ENCODE results near the gene PDZD7. TPM values are rescaled to one million over a fixed set of nuclear protein-coding genes. Genes with fewer than 3 reads are reported as not detected.

Gene PDZD7
- total RNA-seq, 1 experiment from 2014 or later: 6.1 TPM

- DNase-seq (ENCODE audit: low read depth, low spot score): peak; percentile 26
- H3K4me1 ChIP-seq (ENCODE audit: control insufficient read depth in 1 of 2, insufficient read depth in 2 of 2, low read length in 2 of 2): peaks cover 7 to 32% of the 10 kb centered on the region in 2 experiments; a peak in 3 of 4 replicates
- H4K20me1 ChIP-seq (ENCODE audit: insufficient read depth): no peaks in the 10 kb centered on the region
- no peaks in the 10 kb centered on the region for H3K79me2 ChIP-seq (ENCODE audit: insufficient read depth, low read length)
- H3K9me3 ChIP-seq (ENCODE audit: control insufficient read depth in 1 of 2, insufficient read depth in 1 of 2, low read depth in 1 of 2, low read length in 2 of 2): no peaks in the 10 kb centered on the region
- TSS peak; percentile 25 for BruUV-seq (replicated peaks)
- H3K27me3 ChIP-seq (ENCODE audit: insufficient read depth, low read length): no peaks in the 10 kb centered on the region
- ChIA-PET POLR2A (interaction anchor here (0.7 kb wide), 1 partner anchor 13 kb away, joined by 3 read pairs; no protein-coding TSS in a partner anchor), RAD21 (ENCODE audit: low non-redundant PET in 1 of 2, low total read pairs in 2 of 2, uncharacterized antibody in 2 of 2, unreplicated experiment in 2 of 2) (no interaction called here), CTCF (interaction anchor here (1.0 to 1.7 kb wide), 3 partner anchors 11 to 44 kb away, joined by 4 to 9 read pairs (median 5); no protein-coding TSS in a partner anchor)
- ATAC-seq: peak; percentile 61
- peak overlapping the region; percentile 66 to 86 for H3K4me3 ChIP-seq (replicated peaks in 1 of 2; ENCODE audit: low read depth in 1 of 2, low read length in 2 of 2)
- TF ChIP-seq ZNF274 (IDR thresholded peaks at IDR 0.05; ENCODE audit: low read depth, low read length) (no peak), CEBPB (IDR thresholded peaks at IDR 0.05; ENCODE audit: low read depth) (no peak), POLR2AphosphoS5 (IDR thresholded peaks at IDR 0.05; ENCODE audit: low read depth, low read length) (0 out of 2 replicates have a peak, but pooled peaks have one; percentile 22)
- H3K9me2 ChIP-seq (ENCODE audit: insufficient read depth): no peaks in the 10 kb centered on the region
- peak overlapping the region; percentile 98 for H3K4me2 ChIP-seq (ENCODE audit: low read length)
- H2AFZ ChIP-seq (ENCODE audit: low read depth, low read length, poor library complexity, severe bottlenecking): peak overlapping the region; percentile 91
- H3K27ac ChIP-seq (ENCODE audit: low read depth, low read length): no peak overlapping the region; the same call in 1 of the 2 replicates
- peak overlapping the region; percentile 75 for H3K9ac ChIP-seq (ENCODE audit: low read length)
- intact Hi-C loops (cut with micrococcal nuclease): no loop called here
- peaks cover 0 to 4% of the 10 kb centered on the region in 2 experiments; a peak in 2 of 4 replicates for H3K36me3 ChIP-seq (ENCODE audit: control insufficient read depth in 1 of 2, insufficient read depth in 2 of 2, low read length in 2 of 2)
These were observed 60.6 kb downstream of the PDZD7 start for GRCh38 chr10:100970076-100970913.

GRCh38 chr10:100969187-100970075 lies 61.5 kb downstream of the PDZD7 start, which contains the start of gene SEMA4G:
SEMA4G (plus strand) TSS chr10:100969504; CDS start chr10:100972913, 3,409 bp downstream.
- CTCF ChIA-PET: interaction anchor here (0.6 to 1.7 kb wide), 5 partner anchors 10 to 81 kb away, joined by 3 to 9 read pairs (median 4); no protein-coding TSS in a partner anchor
- BruUV-seq (replicated peaks): no TSS peak
- Histone ChIP-seq H3K4me2 (ENCODE audit: low read length) (peak within 1 kb of the TSS; percentile 98), H3K4me1 (ENCODE audit: control insufficient read depth in 1 of 2, insufficient read depth in 2 of 2, low read length in 2 of 2) (peaks cover 7 to 32% of the 10 kb centered on the region in 2 experiments; a peak in 3 of 4 replicates), H3K36me3 (ENCODE audit: control insufficient read depth in 1 of 2, insufficient read depth in 2 of 2, low read length in 2 of 2) (peaks cover 0 to 5% of the 10 kb centered on the region in 2 experiments; a peak in 2 of 4 replicates), H3K9me2 (ENCODE audit: insufficient read depth) (no peaks in the 10 kb centered on the region), H3K79me2 (ENCODE audit: insufficient read depth, low read length) (no peaks in the 10 kb centered on the region), H2AFZ (ENCODE audit: low read depth, low read length, poor library complexity, severe bottlenecking) (peak within 1 kb of the TSS; percentile 91), H3K27me3 (ENCODE audit: insufficient read depth, low read length) (no peaks in the 10 kb centered on the region), H3K9me3 (ENCODE audit: control insufficient read depth in 1 of 2, insufficient read depth in 1 of 2, low read depth in 1 of 2, low read length in 2 of 2) (no peaks in the 10 kb centered on the region), H3K9ac (ENCODE audit: low read length) (peak within 1 kb of the TSS; percentile 75), H3K27ac (ENCODE audit: low read depth, low read length) (peak within 1 kb of the TSS; percentile 40; the same call in 1 of the 2 replicates), H4K20me1 (ENCODE audit: insufficient read depth) (no peaks in the 10 kb centered on the region), H3K4me3 (replicated peaks in 1 of 2; ENCODE audit: low read depth in 1 of 2, low read length in 2 of 2) (peak within 1 kb of the TSS; percentile 66 to 86)
- TF ChIP-seq POLR2AphosphoS5 (IDR thresholded peaks at IDR 0.05; ENCODE audit: low read depth, low read length): peak; percentile 50
- no peak for TF ChIP-seq REST (IDR thresholded peaks at IDR 0.05; ENCODE audit: low read depth)
- peak; percentile 64; the same call in 1 of the 2 replicates for TF ChIP-seq ZFX (IDR thresholded peaks at IDR 0.05)
- TF ChIP-seq MAX (IDR thresholded peaks at IDR 0.05): peak; percentile 69; the same call in 1 of the 2 replicates
- peak in 2 of 3 experiments; percentile 86 to 92; a peak in 5 of 6 replicates for TF ChIP-seq CTCF (IDR thresholded peaks at IDR 0.05 in 2 of 3, conservative IDR thresholded peaks at IDR 0.05 in 1 of 3; ENCODE audit: borderline replicate concordance in 1 of 3, insufficient read depth in 1 of 3, low read depth in 2 of 3, low read length in 2 of 3)
- no peak for TF ChIP-seq POLR2A (IDR thresholded peaks at IDR 0.05; ENCODE audit: borderline replicate concordance, extremely low read depth, insufficient read depth, insufficient read length)
- DNase-seq (ENCODE audit: low read depth, low spot score) (peak; percentile 21), ATAC-seq (peak; percentile 85)
- POLR2A ChIA-PET: interaction anchor here (0.6 kb wide), 1 partner anchor 400 kb away, joined by 3 read pairs; no protein-coding TSS in a partner anchor
- RAD21 ChIA-PET (ENCODE audit: low non-redundant PET in 1 of 2, low total read pairs in 2 of 2, uncharacterized antibody in 2 of 2, unreplicated experiment in 2 of 2): interaction anchor here in 1 of 2 experiments (0.6 kb wide), 1 partner anchor 14 kb away, joined by 3 read pairs; no protein-coding TSS in a partner anchor
- intact Hi-C loops (cut with micrococcal nuclease): loop anchor here (1.0 kb wide), 1 partner anchor 44 kb away; no protein-coding TSS in a partner anchor
